T-cell (primary cell): ENCODE data around the gene CDKN2D. TPM values are rescaled to one million over a fixed set of nuclear protein-coding genes. Genes with fewer than 3 reads are reported as not detected.

Source experiments
- ATAC-seq, 4 experiments: fragments of 200-7000 bp in 3 of 4; fragments of 150-1000 bp in 1 of 4; cut with Tn5 transposase; replicated peaks in 1 of 4; 1 replicate in 3 of 4; 2 replicates in 1 of 4; pipeline ENCODE4 v1.10.0; 2021; ENCODE audit warnings: moderate library complexity in 3 of 4, mild to moderate bottlenecking in 2 of 4, moderate number of reproducible peaks in 1 of 4
- CTCF ChIA-PET, 2 donors: fragments of 300-600 bp; sonication (Branson Sonifier 250); formaldehyde crosslinking; loops; one replicate each; lab custom pipeline; 2022; ENCODE audit warnings: antibody characterized with exemption in 2 of 2; lab: Charles Lee
- POLR2A ChIA-PET, 2 donors: fragments of 300-600 bp; sonication (Branson Sonifier 250); formaldehyde crosslinking; loops; one replicate each; lab custom pipeline; 2022; ENCODE audit warnings: antibody characterized with exemption in 2 of 2; lab: Charles Lee
- DNase-seq, 35 experiments: peaks; one replicate each; pipeline versions ENCODE4 v3.0.0 to v3.0.0-alpha.2; 2013 to 2023
- H3K27ac ChIP-seq: one replicate; pipeline ENCODE4 v1.5.1; 2013; ENCODE audit warnings: low read length
- H3K27me3 ChIP-seq, 2 experiments: replicated peaks in 1 of 2; 1 replicate in 1 of 2; 2 replicates in 1 of 2; pipeline versions ENCODE4 v1.6.1 to v1.7.0; 2013; ENCODE audit warnings: low read length in 1 of 2, mixed read lengths in 1 of 2; ENCODE audit not compliant: control insufficient read depth in 2 of 2, insufficient read depth in 2 of 2; ENCODE audit errors: extremely low read depth in 1 of 2
- H3K36me3 ChIP-seq, 2 donors: 1 replicate in 1 of 2; 2 replicates in 1 of 2; pipeline versions ENCODE4 v1.6.1 to v1.7.0; 2013; ENCODE audit warnings: low read length in 1 of 2; ENCODE audit not compliant: control insufficient read depth in 2 of 2, insufficient read depth in 1 of 2; ENCODE audit errors: extremely low read depth in 1 of 2
- H3K4me1 ChIP-seq, 2 experiments: 1 replicate in 1 of 2; 2 replicates in 1 of 2; pipeline versions ENCODE4 v1.6.1 to v1.7.0; 2013; ENCODE audit warnings: low read length in 2 of 2, mixed read lengths in 1 of 2; ENCODE audit not compliant: insufficient read depth in 2 of 2, control insufficient read depth in 1 of 2; ENCODE audit errors: extremely low read depth in 1 of 2
- H3K4me3 ChIP-seq, 2 donors: 1 replicate in 1 of 2; 2 replicates in 1 of 2; pipeline versions ENCODE4 v1.5.1 to v1.7.0; 2013; ENCODE audit warnings: mild to moderate bottlenecking in 2 of 2, low read length in 1 of 2, moderate library complexity in 1 of 2; ENCODE audit not compliant: control insufficient read depth in 1 of 2; ENCODE audit errors: extremely low read depth in 1 of 2
- H3K9me3 ChIP-seq: 2 replicates; pipeline ENCODE4 v1.7.0; 2013
- H3K27ac Mint-ChIP-seq, 2 donors: one replicate each; pipeline ENCODE4 v1.8.0; 2020 to 2021; ENCODE audit warnings: mild to moderate bottlenecking in 2 of 2, mixed read lengths in 2 of 2
- H3K27me3 Mint-ChIP-seq, 2 donors: one replicate each; pipeline ENCODE4 v1.8.0; 2021 to 2022; ENCODE audit warnings: mixed read lengths in 2 of 2
- H3K36me3 Mint-ChIP-seq: one replicate; pipeline ENCODE4 v1.8.0; 2021; ENCODE audit warnings: mixed read lengths
- H3K4me1 Mint-ChIP-seq, 3 donors: one replicate each; pipeline ENCODE4 v1.8.0; 2020 to 2022; ENCODE audit warnings: mixed read lengths in 3 of 3, mild to moderate bottlenecking in 1 of 3
- H3K4me3 Mint-ChIP-seq, 3 donors: one replicate each; pipeline ENCODE4 v1.8.0; 2020 to 2022; ENCODE audit warnings: mild to moderate bottlenecking in 3 of 3, mixed read lengths in 3 of 3, moderate library complexity in 3 of 3
- H3K9me3 Mint-ChIP-seq, 3 donors: one replicate each; pipeline ENCODE4 v1.8.0; 2020 to 2022; ENCODE audit warnings: mixed read lengths in 3 of 3
- WGBS: methylation state at CpG from one replicate; pipeline ENCODE4 v1.1.5; 2013; ENCODE audit warnings: missing lambda C conversion rate; ENCODE audit not compliant: insufficient coverage; 5-methylcytosine and 5-hydroxymethylcytosine counted together
- total RNA-seq, 35 experiments: library from RNA in 6 of 35; stranded (reverse) in 6 of 35; fragments of 120-200 nt in 1 of 35; gene quantifications; one replicate each; pipeline versions ENCODE4 v1.2.1 to v1.2.4 and lab custom pipeline; 2013 to 2026

The CDKN2D gene
- total RNA-seq, 5 donors from 2014 or later (not counting 1 experiment from before 2014, with no cell fraction given), result 24.0 to 51.5 (median 32.5) TPM

- DNase-seq, result peak in 12 of 35 experiments; percentile 9 to 43 (median 20)
- ChIA-PET POLR2A (interaction anchor here (0.5 to 1.0 kb wide), 2 partner anchors 62 to 496 kb away, joined by 4 to 7 read pairs; no protein-coding TSS in a partner anchor), CTCF (interaction anchor here in 1 of 2 donors (0.6 to 1.0 kb wide), 4 partner anchors 14 to 1599 kb away, joined by 3 to 9 read pairs (median 4); no protein-coding TSS in a partner anchor)
- H3K27ac ChIP-seq, result peak overlapping the region; percentile 98
- no peaks in the 10 kb centered on the region for H3K9me3 ChIP-seq
- peaks cover 0 to 2% of the 10 kb centered on the region in 2 donors for H3K36me3 ChIP-seq
- no peaks in the 10 kb centered on the region for H3K27me3 ChIP-seq
- Mint-ChIP-seq H3K27ac (peak overlapping the region; percentile 99), H3K4me1 (peaks cover 27 to 41% (median 33%) of the 10 kb centered on the region in 3 donors), H3K36me3 (peaks cover 7% of the 10 kb centered on the region), H3K9me3 (no peaks in the 10 kb centered on the region), H3K4me3 (peak overlapping the region; percentile 97 to 99 (median 99)), H3K27me3 (no peaks in the 10 kb centered on the region)
- peak overlapping the region; percentile 95 to 98 for H3K4me3 ChIP-seq
- H3K4me1 ChIP-seq, result peaks cover 7 to 57% of the 10 kb centered on the region in 2 experiments
- peak in 1 of 4 experiments; percentile 2 for ATAC-seq
- WGBS, result 23% methylated on average over 6 of the region's 9 CpGs
Observed at GRCh38 chr19:10604460-10604980, 35.7 kb upstream of the CDKN2D start.

DNA sequence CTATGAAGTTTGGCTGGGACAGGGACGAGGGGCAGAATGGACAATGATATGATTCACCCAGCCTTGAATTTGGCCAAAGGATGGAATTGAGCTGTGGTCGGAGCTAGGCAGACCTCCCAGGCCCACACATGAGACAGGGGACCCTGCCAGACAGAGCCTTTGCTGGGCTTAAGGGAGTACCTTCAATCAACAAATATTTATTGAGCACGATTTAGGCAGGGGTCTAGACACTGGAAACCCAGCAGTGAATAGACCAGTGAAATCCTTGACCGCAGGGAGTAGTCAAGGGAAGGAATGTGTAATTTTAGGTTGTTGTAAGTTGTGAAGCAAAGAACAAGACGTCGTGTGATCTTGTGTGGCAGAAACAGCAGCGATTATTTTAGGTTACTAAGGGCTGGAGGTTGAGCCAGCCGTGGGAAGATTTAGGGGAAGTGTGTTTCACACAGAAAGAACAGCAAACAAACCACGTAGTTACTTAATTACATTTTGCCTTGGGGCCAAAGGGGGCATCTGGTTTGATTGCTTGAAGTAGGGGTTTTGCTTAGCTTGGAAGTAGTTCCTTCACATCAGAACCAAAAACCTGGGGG, 35.2 kb upstream of the CDKN2D start:
- WGBS, result 8% methylated on average over 6 of the region's 9 CpGs
- Histone ChIP-seq H3K9me3 (no peaks in the 10 kb centered on the region), H3K36me3 (peaks cover 0 to 2% of the 10 kb centered on the region in 2 donors), H3K27me3 (no peaks in the 10 kb centered on the region), H3K4me1 (peaks cover 7 to 52% of the 10 kb centered on the region in 2 experiments), H3K27ac (peak overlapping the region; percentile 98), H3K4me3 (peak overlapping the region; percentile 95 to 98)
- Mint-ChIP-seq H3K27me3 (no peaks in the 10 kb centered on the region), H3K36me3 (peaks cover 7% of the 10 kb centered on the region), H3K9me3 (no peaks in the 10 kb centered on the region), H3K27ac (peak overlapping the region; percentile 99), H3K4me3 (peak overlapping the region; percentile 97 to 99 (median 99)), H3K4me1 (peaks cover 27 to 41% (median 33%) of the 10 kb centered on the region in 3 donors)
- DNase-seq (peak in 34 of 35 experiments; percentile 19 to 81 (median 56)), ATAC-seq (peak in 2 of 4 experiments; percentile 6 to 30)
- ChIA-PET CTCF (interaction anchor here in 1 of 2 donors (0.6 to 1.0 kb wide), 4 partner anchors 14 to 1599 kb away, joined by 3 to 9 read pairs (median 4); no protein-coding TSS in a partner anchor), POLR2A (interaction anchor here (0.5 to 1.0 kb wide), 4 partner anchors 14 to 62 kb away, joined by 3 to 9 read pairs (median 5); no protein-coding TSS in a partner anchor)

DNA sequence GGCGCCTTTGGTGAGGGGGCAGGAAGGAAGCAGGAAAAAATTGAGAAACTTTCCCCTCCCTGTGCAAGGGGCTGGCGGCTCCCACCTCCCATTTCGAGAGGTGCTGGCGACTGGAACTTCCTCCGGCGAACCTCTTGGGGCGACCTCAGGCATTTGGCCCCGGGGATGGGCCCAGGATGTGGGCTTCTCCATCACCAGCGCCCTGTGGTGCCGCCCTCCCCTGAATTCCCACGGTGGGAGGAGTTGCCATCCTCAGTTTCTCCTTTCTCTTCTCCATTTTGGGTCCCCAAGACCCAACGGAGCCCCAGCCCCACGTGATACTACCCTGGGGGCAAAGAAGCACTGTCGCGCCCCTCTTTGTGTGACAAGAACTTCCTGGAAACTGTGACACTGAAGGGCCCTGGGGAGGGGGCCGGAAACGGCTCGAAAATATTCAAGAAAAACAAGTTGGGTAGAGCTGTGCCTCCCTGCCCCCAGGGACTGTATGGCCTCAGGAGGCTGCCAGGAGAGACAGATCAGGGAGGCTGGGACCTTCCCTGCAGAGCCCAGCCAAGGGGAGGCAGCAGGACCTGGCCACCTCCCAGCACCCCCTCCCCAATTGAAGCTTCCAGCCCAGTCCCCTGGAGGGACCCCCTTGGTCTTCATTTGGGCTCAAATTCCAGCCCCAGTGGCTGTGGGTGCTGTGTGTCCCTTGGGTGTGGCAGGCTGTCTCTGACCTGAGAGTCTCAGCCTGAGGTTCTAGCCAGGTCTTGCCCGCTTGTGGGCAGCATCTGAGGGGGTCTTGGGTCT, 34.5 kb upstream of the CDKN2D start:
- Histone ChIP-seq H3K27me3 (no peaks in the 10 kb centered on the region), H3K36me3 (peaks cover 0 to 2% of the 10 kb centered on the region in 2 donors), H3K4me3 (peak overlapping the region; percentile 95 to 98), H3K27ac (peak overlapping the region; percentile 98), H3K9me3 (no peaks in the 10 kb centered on the region), H3K4me1 (peaks cover 7 to 49% of the 10 kb centered on the region in 2 experiments)
- ChIA-PET CTCF (no interaction called here), POLR2A (interaction anchor here (0.5 kb wide), 3 partner anchors 15 to 44 kb away, joined by 3 to 9 read pairs (median 6); no protein-coding TSS in a partner anchor)
- no peaks in the 10 kb centered on the region for H3K9me3 Mint-ChIP-seq
- peak; percentile 70 to 94 (median 87) for DNase-seq
- peak; percentile 65 to 71 (median 68) for ATAC-seq
- 3% methylated on average over 15 of the region's 19 CpGs for WGBS
- peak overlapping the region; percentile 99 for H3K27ac Mint-ChIP-seq
- peak overlapping the region; percentile 97 to 99 (median 99) for H3K4me3 Mint-ChIP-seq
- peaks cover 27 to 39% (median 33%) of the 10 kb centered on the region in 3 donors for H3K4me1 Mint-ChIP-seq
- H3K36me3 Mint-ChIP-seq, result peaks cover 7% of the 10 kb centered on the region
- no peaks in the 10 kb centered on the region for H3K27me3 Mint-ChIP-seq

DNA sequence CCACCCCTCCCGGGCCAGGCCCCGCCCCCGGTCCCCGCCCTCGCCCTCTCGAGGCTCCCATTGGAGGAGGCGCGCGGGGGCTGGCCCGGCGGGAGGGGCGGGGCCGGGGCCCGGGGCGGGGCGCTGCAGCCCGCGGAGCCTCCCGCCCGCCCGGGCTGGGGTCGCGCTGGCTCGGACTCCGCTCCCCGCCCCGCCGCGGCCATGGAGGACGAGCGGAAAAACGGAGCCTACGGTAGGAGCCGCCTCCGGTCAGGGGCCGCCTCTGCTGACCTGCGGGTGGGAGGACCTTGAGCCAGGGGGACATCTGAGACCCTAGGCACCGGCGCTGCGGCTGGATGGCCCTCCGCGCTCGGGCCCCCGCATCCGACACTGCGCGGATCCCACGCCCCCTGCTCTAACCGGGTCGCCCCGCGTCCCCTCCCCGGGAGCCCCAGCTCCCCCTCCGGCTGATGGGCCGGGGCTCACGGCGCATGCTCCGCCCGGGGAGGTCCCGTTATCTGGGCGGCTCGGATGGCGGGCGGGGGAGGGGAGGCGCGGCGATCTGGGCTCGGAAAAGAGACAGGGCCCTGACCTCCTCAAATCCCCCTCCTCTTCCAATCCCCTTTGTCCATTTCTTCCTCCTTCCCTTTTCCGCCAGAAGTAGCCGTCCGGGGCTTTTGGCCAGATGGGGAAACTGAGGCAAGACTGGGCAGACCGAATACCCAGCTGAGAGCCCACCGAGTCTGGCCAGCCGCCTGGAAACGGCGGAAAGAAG, 33.7 kb upstream of the CDKN2D start:
- no peaks in the 10 kb centered on the region for H3K27me3 Mint-ChIP-seq

DNA sequence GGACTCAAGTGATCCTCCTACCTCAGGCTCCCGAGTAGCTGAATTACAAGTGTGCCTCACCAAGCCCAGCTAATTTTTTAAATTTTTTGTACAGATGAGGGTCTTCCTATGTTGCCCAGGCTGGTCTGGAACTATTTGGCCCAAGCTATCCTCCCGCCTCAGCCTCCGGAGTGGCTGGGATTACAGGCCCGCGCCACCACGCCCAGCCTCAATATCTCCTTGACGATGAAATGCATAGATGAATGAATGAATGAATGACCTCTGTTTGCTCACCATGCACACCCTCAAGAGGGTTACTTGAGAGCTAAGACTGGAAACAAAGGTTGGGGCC, 33.2 kb upstream of the CDKN2D start:
- Mint-ChIP-seq H3K9me3 (no peaks in the 10 kb centered on the region), H3K27me3 (no peaks in the 10 kb centered on the region), H3K27ac (peak overlapping the region; percentile 84 to 85), H3K4me3 (peak overlapping the region; percentile 76 to 97 (median 77)), H3K36me3 (peaks cover 7% of the 10 kb centered on the region), H3K4me1 (peaks cover 24 to 34% (median 28%) of the 10 kb centered on the region in 3 donors)
- Histone ChIP-seq H3K4me3 (no peak overlapping the region), H3K27me3 (peaks cover 0 to 2% of the 10 kb centered on the region in 2 experiments), H3K27ac (peak overlapping the region; percentile 29), H3K9me3 (no peaks in the 10 kb centered on the region), H3K36me3 (no peaks in the 10 kb centered on the region), H3K4me1 (peaks cover 7 to 44% of the 10 kb centered on the region in 2 experiments)
- no peak for ATAC-seq
- no peak for DNase-seq
- WGBS, result no CpG with 5 or more reads among the region's 7 CpGs
- ChIA-PET CTCF (interaction anchor here (0.5 to 1.2 kb wide), 8 partner anchors 21 to 126 kb away, joined by 3 to 10 read pairs (median 4); partner anchors contain the start of gene DNM2 (in 1 of the 2)), POLR2A (no interaction called here)

More for the DNA sequence above, 33.7 kb upstream of the CDKN2D start:
- ATAC-seq (peak; percentile 79 to 90 (median 82)), DNase-seq (peak; percentile 69 to 91 (median 84))
- Histone ChIP-seq H3K36me3 (peaks cover 0 to 2% of the 10 kb centered on the region in 2 donors), H3K4me1 (peaks cover 7 to 46% of the 10 kb centered on the region in 2 experiments), H3K27ac (peak overlapping the region; percentile 98), H3K27me3 (no peaks in the 10 kb centered on the region), H3K4me3 (peak overlapping the region; percentile 95 to 98), H3K9me3 (no peaks in the 10 kb centered on the region)
- no peaks in the 10 kb centered on the region for H3K9me3 Mint-ChIP-seq
- 0% methylated on average over 52 of the region's 76 CpGs for WGBS
- CTCF ChIA-PET, result interaction anchor here (0.5 to 1.2 kb wide), 8 partner anchors 21 to 127 kb away, joined by 3 to 10 read pairs (median 4); partner anchors contain the start of gene DNM2 (in 1 of the 2)
- H3K36me3 Mint-ChIP-seq, result peaks cover 7% of the 10 kb centered on the region
- H3K4me1 Mint-ChIP-seq, result peaks cover 27 to 37% (median 31%) of the 10 kb centered on the region in 3 donors
- POLR2A ChIA-PET, result no interaction called here
- peak overlapping the region; percentile 99 for H3K27ac Mint-ChIP-seq
- peak overlapping the region; percentile 97 to 99 (median 99) for H3K4me3 Mint-ChIP-seq
